PFSK-1 (cell line): ENCODE data around the gene TGFBRAP1.

Experiments used
- FOXP2 ChIP-seq: optimal IDR thresholded peaks from 2 replicates; pipeline ENCODE3; 2011; ENCODE audit warnings: borderline replicate concordance, control low read depth, inconsistent platforms; ENCODE audit not compliant: insufficient read depth; ENCODE audit errors: extremely low read length, extremely low read depth
- POLR2AphosphoS5 ChIP-seq: IDR thresholded peaks from 2 replicates; pipeline ENCODE4 v1.6.1; 2012; ENCODE audit warnings: low read depth, mild to moderate bottlenecking, control low read depth, low read length, moderate library complexity
- REST ChIP-seq, 2 experiments: IDR thresholded peaks; 2 replicates each; pipeline versions ENCODE4 v1.6.1 to v1.8.0; 2011 to 2012; ENCODE audit warnings: low read depth in 2 of 2, low read length in 2 of 2, control low read depth in 1 of 2, inconsistent platforms in 1 of 2, mild to moderate bottlenecking in 1 of 2, moderate library complexity in 1 of 2; ENCODE audit not compliant: insufficient read depth in 1 of 2
- SIN3A ChIP-seq: IDR thresholded peaks from 2 replicates; pipeline ENCODE4 v1.6.1; 2012; ENCODE audit warnings: mild to moderate bottlenecking, low read length, moderate library complexity, borderline replicate concordance; ENCODE audit not compliant: insufficient read depth
- TAF1 ChIP-seq: IDR thresholded peaks from 2 replicates; pipeline ENCODE4 v1.6.1; 2012; ENCODE audit warnings: low read length, control low read depth, borderline replicate concordance; ENCODE audit not compliant: insufficient read depth

The TGFBRAP1 gene

GRCh38 chr2:105294046-105294445, 35.5 kb downstream of the TGFBRAP1 start:
- TF ChIP-seq SIN3A, result no peak
- TF ChIP-seq FOXP2, result no peak
- TF ChIP-seq POLR2AphosphoS5, result no peak
- no peak for TF ChIP-seq TAF1
- no peak for TF ChIP-seq REST (IDR thresholded peaks at IDR 0.05; ENCODE audit: insufficient read depth in 1 of 2, low read depth in 2 of 2, low read length in 2 of 2)

- TF ChIP-seq POLR2AphosphoS5 (no peak), REST (IDR thresholded peaks at IDR 0.05; ENCODE audit: insufficient read depth in 1 of 2, low read depth in 2 of 2, low read length in 2 of 2) (no peak), TAF1 (no peak), FOXP2 (no peak), SIN3A (no peak)
These were observed 37.6 kb downstream of the TGFBRAP1 start for GRCh38 chr2:105291981-105292380.

- no peak for TF ChIP-seq FOXP2
- TF ChIP-seq REST (IDR thresholded peaks at IDR 0.05; ENCODE audit: insufficient read depth in 1 of 2, low read depth in 2 of 2, low read length in 2 of 2), result no peak
- TF ChIP-seq TAF1, result no peak
- TF ChIP-seq POLR2AphosphoS5, result no peak
- no peak for TF ChIP-seq SIN3A
These were observed 38.4 kb downstream of the TGFBRAP1 start for GRCh38 chr2:105290981-105291660.

GRCh38 chr2:105288133-105288532, 41.4 kb downstream of the TGFBRAP1 start:
- TF ChIP-seq SIN3A (no peak), POLR2AphosphoS5 (no peak), FOXP2 (no peak)

GRCh38 chr2:105287692-105288091, 41.8 kb downstream of the TGFBRAP1 start:
- TF ChIP-seq SIN3A (no peak), FOXP2 (no peak), POLR2AphosphoS5 (no peak), REST (IDR thresholded peaks at IDR 0.05; ENCODE audit: insufficient read depth in 1 of 2, low read depth in 2 of 2, low read length in 2 of 2) (no peak), TAF1 (no peak)
